ENCODE results near the gene LIN37.
"Not testable (repeated sequence)": the region's sequence is repeated elsewhere in the genome, so short reads cannot be mapped to it uniquely, and the experiment has no call there.

LIN37 gene

DNA sequence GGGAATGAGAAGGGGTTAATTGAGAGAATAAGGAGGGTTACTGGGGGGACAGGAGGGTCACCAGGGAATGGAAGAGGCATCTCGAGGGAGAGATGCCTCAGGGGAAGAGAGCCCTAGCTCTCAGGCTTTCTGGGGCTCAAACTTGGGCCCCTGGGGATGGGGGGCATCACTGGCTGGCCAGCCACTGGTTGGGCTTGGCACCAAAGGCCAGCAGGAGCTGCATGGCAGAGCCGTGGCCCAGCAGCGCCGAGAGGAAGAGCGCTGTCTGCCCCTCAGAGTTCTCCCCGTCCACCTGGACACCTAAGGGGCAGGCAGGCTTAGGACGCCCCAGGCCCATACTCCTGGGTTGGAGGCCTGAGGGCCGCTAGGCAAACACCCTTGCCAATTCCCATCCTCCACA lies 44.5 kb downstream of the LIN37 start:
- DNase-seq: no peak

DNA sequence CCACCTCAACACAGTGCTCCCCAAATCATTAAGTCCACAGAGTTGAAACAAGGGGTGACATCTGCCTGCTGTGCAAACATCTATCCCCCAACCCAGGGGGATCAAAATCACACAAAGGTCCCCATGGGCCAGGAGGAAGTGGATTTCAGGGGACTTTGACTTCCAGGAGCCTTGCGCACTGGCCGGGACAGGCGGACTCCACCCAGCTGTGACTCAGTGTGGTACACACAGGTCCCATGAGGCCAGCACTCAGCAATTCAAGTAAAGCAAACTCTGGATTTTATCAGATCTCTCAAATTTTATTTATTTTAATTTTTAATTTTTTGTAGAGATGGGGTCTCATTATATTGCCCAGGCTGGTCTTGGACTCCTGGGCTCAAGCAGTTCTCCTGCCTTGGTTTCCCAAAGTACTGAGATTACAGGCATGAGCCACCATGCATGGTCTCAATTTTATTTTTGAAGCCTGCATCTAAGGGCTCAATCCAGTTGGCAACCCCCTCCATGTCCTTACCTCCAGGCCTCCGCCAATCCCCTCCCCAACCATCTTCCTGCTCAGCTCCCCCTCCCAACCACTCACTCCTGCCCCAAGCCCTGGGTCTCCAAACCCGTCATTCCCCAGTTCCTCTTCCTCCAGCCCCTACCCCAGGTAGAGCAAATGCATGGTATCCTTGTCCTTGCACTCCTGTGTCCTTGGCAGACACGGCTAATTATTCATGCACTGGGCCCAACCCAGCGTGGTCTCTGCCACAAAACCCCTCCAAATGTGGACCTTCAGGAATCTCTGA lies 45.2 kb downstream of the LIN37 start:
- DNase-seq: no peak

DNA sequence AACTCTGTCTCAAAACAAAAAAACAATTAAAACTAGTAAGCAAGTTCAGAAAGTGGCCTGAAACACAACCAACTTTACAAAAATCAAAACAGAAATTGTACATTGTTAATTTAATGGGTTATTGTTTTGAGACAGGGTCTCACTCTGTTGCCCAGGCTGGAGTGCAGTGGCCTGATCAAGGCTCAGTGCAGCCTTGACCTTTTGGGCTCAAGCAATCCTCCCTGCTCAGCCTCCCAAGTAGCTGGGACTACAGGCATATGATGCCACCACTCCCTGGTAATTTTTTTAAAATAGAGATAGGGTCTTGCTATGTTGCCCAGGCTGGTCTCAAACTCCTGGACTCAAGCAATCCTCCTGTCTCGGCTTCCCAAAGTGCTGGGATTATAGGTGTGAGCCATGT lies 47.2 kb downstream of the LIN37 start:
- DNase-seq: not testable (repeated sequence)

DNA sequence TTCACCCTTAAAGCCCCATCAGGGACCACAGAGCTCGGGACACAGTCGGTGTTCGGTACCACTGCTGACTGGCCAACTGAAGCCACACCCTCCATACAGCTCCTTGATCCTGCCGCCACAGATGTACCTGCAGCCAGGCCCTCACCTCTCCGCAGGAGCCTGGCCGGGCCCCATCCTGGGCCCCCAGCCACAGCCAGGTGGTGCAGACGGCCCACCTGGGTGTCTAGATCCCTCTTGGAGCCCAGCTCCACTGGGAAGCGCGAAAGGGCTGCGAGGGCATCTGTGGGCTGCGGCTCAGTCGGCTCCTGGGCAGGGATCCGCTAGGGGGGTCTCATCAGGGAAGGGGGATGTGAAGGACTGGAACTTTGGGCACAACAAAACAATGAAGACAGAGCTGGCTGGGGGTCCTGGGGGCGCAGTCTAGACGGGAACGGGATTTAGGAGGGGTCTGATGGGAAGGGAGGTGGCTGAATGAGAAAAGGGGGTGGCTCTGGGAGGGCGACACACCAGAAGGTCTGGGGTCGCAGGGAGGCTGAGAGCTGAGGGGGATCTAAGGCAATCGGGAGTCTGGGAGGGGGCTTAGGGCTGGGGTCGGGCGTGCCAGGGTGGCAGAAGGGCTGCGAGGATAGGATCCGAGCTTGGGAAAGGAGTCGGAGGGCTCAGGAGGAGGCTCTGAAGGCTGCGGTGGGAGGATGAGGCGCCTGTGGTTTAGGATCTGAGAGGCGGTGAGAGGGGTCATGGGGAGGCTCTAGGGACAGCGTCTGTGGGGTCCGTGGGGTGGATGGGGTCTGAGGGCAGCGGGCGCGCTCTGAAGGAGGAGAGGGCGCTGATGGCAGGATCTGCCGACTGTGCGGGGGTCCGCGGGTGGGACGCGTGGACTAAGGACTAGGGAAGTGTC lies 48.5 kb downstream of the LIN37 start:
- DNase-seq: no peak

DNA sequence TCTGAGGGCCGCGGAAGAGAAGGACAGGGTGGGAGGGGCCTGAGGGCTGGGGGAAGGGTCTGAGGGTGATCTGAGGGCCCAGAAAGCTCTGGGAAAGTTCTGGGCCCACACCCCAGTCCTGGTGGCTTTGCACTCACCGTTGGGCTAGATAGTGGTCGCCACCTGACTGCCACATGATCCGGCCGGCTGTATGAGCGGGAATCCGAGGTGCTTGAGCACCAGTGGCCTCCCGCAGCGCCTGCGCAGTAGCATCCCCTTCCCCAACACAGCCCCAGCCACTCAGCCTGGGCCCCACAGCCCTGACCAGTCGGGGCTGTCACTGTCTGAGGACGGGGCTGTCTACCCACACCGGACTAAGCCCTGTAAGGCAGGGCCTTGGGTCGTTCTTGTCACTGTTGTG lies 49.3 kb downstream of the LIN37 start:
- peak; percentile 60 for DNase-seq

DNA sequence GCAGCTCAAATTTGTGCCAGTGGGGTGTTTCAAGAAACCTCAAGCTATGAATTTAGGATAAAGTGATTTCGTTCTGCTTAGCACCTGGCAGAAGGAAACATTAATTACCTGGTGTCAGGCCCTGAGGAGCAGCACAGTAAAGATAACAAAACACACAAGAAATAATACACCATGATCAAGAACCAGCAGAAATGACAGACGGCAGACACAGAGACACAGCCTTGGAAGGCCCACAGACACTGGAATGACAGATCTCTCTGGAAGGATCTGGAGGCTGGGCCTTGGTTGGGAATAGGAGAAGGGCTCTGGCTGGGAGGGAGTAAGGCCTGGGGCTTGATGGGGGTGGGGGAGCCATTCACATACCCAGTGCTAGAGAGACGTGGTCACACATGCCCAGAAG lies 53.5 kb downstream of the LIN37 start:
- DNase-seq: no peak
